Measurements from ENCODE around the gene PPP1R1C. TPM values are rescaled to one million over a fixed set of nuclear protein-coding genes. Genes with fewer than 3 reads are reported as not detected.

PPP1R1C gene
- total RNA-seq, 1 donor from 2014 or later = 5.5 TPM

- H3K79me2 ChIP-seq (ENCODE audit: low read depth) = no peaks in the 10 kb centered on the region
- H3K4me1 Mint-ChIP-seq = no peaks in the 10 kb centered on the region
- no peaks in the 10 kb centered on the region for H3K27me3 Mint-ChIP-seq (ENCODE audit: insufficient read depth, low read depth)
- peaks cover 5% of the 10 kb centered on the region for H3K4me1 ChIP-seq
- H3K9me3 ChIP-seq (ENCODE audit: low read depth) = no peaks in the 10 kb centered on the region
- H3K4me3 Mint-ChIP-seq = no peak overlapping the region
- H2AFZ ChIP-seq (replicated peaks) = no peak overlapping the region
- H3K4me2 ChIP-seq = no peak overlapping the region
- no peaks in the 10 kb centered on the region for H3F3A ChIP-seq (ENCODE audit: low read depth)
- H3K9me3 Mint-ChIP-seq = no peaks in the 10 kb centered on the region
- no peaks in the 10 kb centered on the region for H3K27me3 ChIP-seq
- H3K36me3 Mint-ChIP-seq = no peaks in the 10 kb centered on the region
- H3K4me3 ChIP-seq = no peak overlapping the region
- no peak overlapping the region for H3K27ac Mint-ChIP-seq
- DNase-seq (ENCODE audit: low spot score) = no peak
- H3K36me3 ChIP-seq = no peaks in the 10 kb centered on the region
- no peak overlapping the region for H3K27ac ChIP-seq
- no peaks in the 10 kb centered on the region for H4K20me1 ChIP-seq (ENCODE audit: low read depth)
- no peak overlapping the region for H3K9ac ChIP-seq
- no peak for TF ChIP-seq EZH2 (IDR thresholded peaks at IDR 0.05)
- TF ChIP-seq EZH2phosphoT487 (IDR thresholded peaks at IDR 0.05) = no peak
- TF ChIP-seq CTCF (IDR thresholded peaks at IDR 0.05) = no peak
Observed at GRCh38 chr2:182164686-182165085, 179.0 kb downstream of the PPP1R1C start.

GRCh38 chr2:182165202-182165601, 179.5 kb downstream of the PPP1R1C start:
- TF ChIP-seq CTCF (IDR thresholded peaks at IDR 0.05) (no peak), EZH2phosphoT487 (IDR thresholded peaks at IDR 0.05) (no peak), EZH2 (IDR thresholded peaks at IDR 0.05) (no peak)
- no peaks in the 10 kb centered on the region for H4K20me1 ChIP-seq (ENCODE audit: low read depth)
- H3K27ac ChIP-seq = no peak overlapping the region
- H3K27ac Mint-ChIP-seq = no peak overlapping the region
- H3K9me3 Mint-ChIP-seq = no peaks in the 10 kb centered on the region
- H3K79me2 ChIP-seq (ENCODE audit: low read depth) = no peaks in the 10 kb centered on the region
- no peak overlapping the region for H3K4me2 ChIP-seq
- no peaks in the 10 kb centered on the region for H3K4me1 Mint-ChIP-seq
- no peak overlapping the region for H3K9ac ChIP-seq
- H3K36me3 ChIP-seq = no peaks in the 10 kb centered on the region
- no peaks in the 10 kb centered on the region for H3K36me3 Mint-ChIP-seq
- no peak overlapping the region for H3K4me3 ChIP-seq
- H2AFZ ChIP-seq (replicated peaks) = no peak overlapping the region
- H3K4me1 ChIP-seq = peaks cover 5% of the 10 kb centered on the region
- no peak overlapping the region for H3K4me3 Mint-ChIP-seq
- no peaks in the 10 kb centered on the region for H3K9me3 ChIP-seq (ENCODE audit: low read depth)
- H3F3A ChIP-seq (ENCODE audit: low read depth) = no peaks in the 10 kb centered on the region
- no peaks in the 10 kb centered on the region for H3K27me3 Mint-ChIP-seq (ENCODE audit: insufficient read depth, low read depth)
- no peaks in the 10 kb centered on the region for H3K27me3 ChIP-seq
- DNase-seq (ENCODE audit: low spot score) = no peak

GRCh38 chr2:182166406-182166805, 180.8 kb downstream of the PPP1R1C start:
- Mint-ChIP-seq H3K9me3 (no peaks in the 10 kb centered on the region), H3K27ac (no peak overlapping the region), H3K36me3 (no peaks in the 10 kb centered on the region), H3K4me1 (no peaks in the 10 kb centered on the region), H3K4me3 (no peak overlapping the region), H3K27me3 (ENCODE audit: insufficient read depth, low read depth) (no peaks in the 10 kb centered on the region)
- Histone ChIP-seq H3K4me2 (no peak overlapping the region), H2AFZ (replicated peaks) (no peak overlapping the region), H3F3A (ENCODE audit: low read depth) (no peaks in the 10 kb centered on the region), H3K4me3 (no peak overlapping the region), H3K9ac (no peak overlapping the region), H3K27ac (no peak overlapping the region), H3K79me2 (ENCODE audit: low read depth) (no peaks in the 10 kb centered on the region), H3K4me1 (peaks cover 2% of the 10 kb centered on the region), H3K27me3 (no peaks in the 10 kb centered on the region), H3K36me3 (no peaks in the 10 kb centered on the region), H3K9me3 (ENCODE audit: low read depth) (no peaks in the 10 kb centered on the region), H4K20me1 (ENCODE audit: low read depth) (no peaks in the 10 kb centered on the region)
- TF ChIP-seq EZH2phosphoT487 (IDR thresholded peaks at IDR 0.05) (no peak), CTCF (IDR thresholded peaks at IDR 0.05) (no peak), EZH2 (IDR thresholded peaks at IDR 0.05) (no peak)
- no peak for DNase-seq (ENCODE audit: low spot score)
